K562 (cell line): ENCODE measurements around the gene ANO8. TPM values are rescaled to one million over a fixed set of nuclear protein-coding genes. Genes with fewer than 3 reads are reported as not detected.

Experiments used
- ESRRA ChIP-seq: fragments of 450-650 bp; IDR thresholded peaks from 2 replicates; pipeline ENCODE4 v1.6.1; 2014; ENCODE audit warnings: low read depth, mild to moderate bottlenecking, moderate library complexity, borderline replicate concordance
- GABPB1 ChIP-seq: sonication (generic); formaldehyde crosslinking; IDR thresholded peaks from 2 replicates; pipeline ENCODE4 v1.8.0; 2022; ENCODE audit warnings: mild to moderate bottlenecking, missing genetic modification reagents
- HDAC2 ChIP-seq: fragments of 450-650 bp; IDR thresholded peaks from 2 replicates; pipeline ENCODE4 v1.6.1; 2016; ENCODE audit warnings: mild to moderate bottlenecking
- HDAC3 ChIP-seq: fragments of 450-650 bp; IDR thresholded peaks from 2 replicates; pipeline ENCODE4 v1.6.1; 2018; ENCODE audit warnings: borderline replicate concordance, mild to moderate bottlenecking, moderate library complexity; ENCODE audit not compliant: partially characterized antibody
- HDGF ChIP-seq: fragments of 450-650 bp; IDR thresholded peaks from 2 replicates; pipeline ENCODE4 v1.6.1; 2016
- ILF3 ChIP-seq: fragments of 450-650 bp; IDR thresholded peaks from 2 replicates; pipeline ENCODE4 v1.6.1; 2018; ENCODE audit warnings: antibody characterized with exemption, mild to moderate bottlenecking, moderate library complexity, borderline replicate concordance
- NFIC ChIP-seq: fragments of 450-650 bp; IDR thresholded peaks from 2 replicates; pipeline ENCODE4 v1.6.1; 2017; ENCODE audit warnings: mild to moderate bottlenecking, inconsistent platforms
- RREB1 ChIP-seq: fragments of 250-450 bp; sonication (Bioruptor Pico); IDR thresholded peaks from 2 replicates; pipeline ENCODE4 v1.4.0; 2020
- TGIF2 ChIP-seq: sonication (generic); formaldehyde crosslinking; IDR thresholded peaks from 2 replicates; pipeline ENCODE4 v1.8.1; 2022; ENCODE audit warnings: mild to moderate bottlenecking, missing genetic modification reagents, moderate library complexity
- USF2 ChIP-seq: sonication (generic); formaldehyde crosslinking; IDR thresholded peaks from 2 replicates; pipeline ENCODE4 v1.5.0; 2020; ENCODE audit warnings: missing genetic modification reagents
- XRCC4 ChIP-seq: IDR thresholded peaks from one replicate; pipeline ENCODE4 v1.6.1; 2011; ENCODE audit not compliant: insufficient read depth, insufficient read length; ENCODE audit errors: extremely low read depth
- ZC3H8 ChIP-seq: fragments of 450-650 bp; IDR thresholded peaks from 2 replicates; pipeline ENCODE4 v1.6.1; 2017
- ZNF431 ChIP-seq: sonication (generic); formaldehyde crosslinking; IDR thresholded peaks from 2 replicates; pipeline ENCODE4 v1.8.0; 2022; ENCODE audit warnings: mild to moderate bottlenecking, missing genetic modification reagents
- ZNF764 ChIP-seq: fragments of 250-450 bp; sonication (Bioruptor Pico); IDR thresholded peaks from 2 replicates; pipeline ENCODE4 v1.4.0; 2020; ENCODE audit warnings: low read depth, mild to moderate bottlenecking, moderate library complexity
- ZNF79 ChIP-seq: fragments of 250-450 bp; sonication (Bioruptor Pico); IDR thresholded peaks from 2 replicates; pipeline ENCODE4 v1.4.0; 2020; ENCODE audit warnings: low read depth, mild to moderate bottlenecking, moderate library complexity
- polyA plus RNA-seq, 8 experiments: library from polyadenylated mRNA; depleted of rRNA in 4 of 8; stranded (reverse) in 5 of 8; unstranded in 3 of 8; fragments of >200 nt; fragmentation: Nextera tagmentation in 2 of 8; fragmentation: Illumina TruSeq in 1 of 8; extraction: Ambion mirVana in 2 of 8; extraction: Trizol in 1 of 8; gene quantifications; 2 replicates each; pipeline versions ENCODE4 v1.2.1 to v1.2.3, GENCODE V29; 2011 to 2014; ENCODE audit warnings: inconsistent platforms in 1 of 8, missing spikeins in 1 of 8
- total RNA-seq, 7 experiments: library from RNA; depleted of rRNA in 6 of 7; stranded (reverse); fragments of >200 nt in 6 of 7; fragmentation: Illumina TruSeq in 2 of 7; extraction: Trizol in 2 of 7; gene quantifications; 2 replicates each; pipeline versions ENCODE4 v1.2.1 to v1.2.3, GENCODE V29; 2011 to 2021; ENCODE audit warnings: low replicate concordance in 1 of 7
- TF ChIP-seq, protein P1 (sequence below): sonication (generic); formaldehyde crosslinking; IDR thresholded peaks from 2 replicates; pipeline ENCODE4 v1.8.0; 2022; ENCODE audit warnings: mild to moderate bottlenecking, missing genetic modification reagents, borderline replicate concordance
- TF ChIP-seq, protein P2 (sequence below): fragments of 250-450 bp; sonication (Bioruptor Pico); IDR thresholded peaks from 2 replicates; pipeline ENCODE4 v1.8.0; 2021; ENCODE audit warnings: moderate library complexity, mild to moderate bottlenecking, inconsistent platforms

ANO8 gene
- total and polyA plus RNA-seq, 9 of the 15 experiments (the other 6 are each of a cell fraction or from before 2014, with no cell fraction given) = 0.07 to 7.6 (median 2.3) TPM; not detected in 1

GRCh38 chr19:17376935-17377600 lies 42.4 kb upstream of the ANO8 start, which contains the start of gene PLVAP (continued):
- TF ChIP-seq ZNF431 = no peak
- no peak for TF ChIP-seq HDAC2
- no peak for TF ChIP-seq HDGF
- no peak for TF ChIP-seq TGIF2 (CRISPR knock-in tag)
- no peak for TF ChIP-seq USF2 (CRISPR knock-in tag)
- TF ChIP-seq ZNF764 = no peak
- TF ChIP-seq RREB1 (CRISPR knock-in tag) = no peak
- no peak for TF ChIP-seq ILF3
- no peak for TF ChIP-seq GABPB1 (CRISPR knock-in tag)
- TF ChIP-seq ZC3H8 = no peak
- no peak for TF ChIP-seq HDAC3
- TF ChIP-seq XRCC4 = no peak
- TF ChIP-seq, protein P1, sequence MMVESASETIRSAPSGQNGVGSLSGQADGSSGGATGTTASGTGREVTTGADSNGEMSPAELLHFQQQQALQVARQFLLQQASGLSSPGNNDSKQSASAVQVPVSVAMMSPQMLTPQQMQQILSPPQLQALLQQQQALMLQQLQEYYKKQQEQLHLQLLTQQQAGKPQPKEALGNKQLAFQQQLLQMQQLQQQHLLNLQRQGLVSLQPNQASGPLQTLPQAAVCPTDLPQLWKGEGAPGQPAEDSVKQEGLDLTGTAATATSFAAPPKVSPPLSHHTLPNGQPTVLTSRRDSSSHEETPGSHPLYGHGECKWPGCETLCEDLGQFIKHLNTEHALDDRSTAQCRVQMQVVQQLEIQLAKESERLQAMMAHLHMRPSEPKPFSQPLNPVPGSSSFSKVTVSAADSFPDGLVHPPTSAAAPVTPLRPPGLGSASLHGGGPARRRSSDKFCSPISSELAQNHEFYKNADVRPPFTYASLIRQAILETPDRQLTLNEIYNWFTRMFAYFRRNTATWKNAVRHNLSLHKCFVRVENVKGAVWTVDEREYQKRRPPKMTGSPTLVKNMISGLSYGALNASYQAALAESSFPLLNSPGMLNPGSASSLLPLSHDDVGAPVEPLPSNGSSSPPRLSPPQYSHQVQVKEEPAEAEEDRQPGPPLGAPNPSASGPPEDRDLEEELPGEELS (CRISPR knock-in tag) = no peak
- TF ChIP-seq ESRRA = no peak
- TF ChIP-seq NFIC = peak; percentile 66; the same call in 1 of the 2 replicates
- TF ChIP-seq ZNF79 (CRISPR knock-in tag) = no peak
- TF ChIP-seq, protein P2, sequence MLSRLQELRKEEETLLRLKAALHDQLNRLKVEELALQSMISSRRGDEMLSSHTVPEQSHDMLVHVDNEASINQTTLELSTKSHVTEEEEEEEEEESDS (CRISPR knock-in tag) = no peak
